IPS-15b (cell line): Measurements from ENCODE around the gene WRAP73.
A peak's percentile ranks its signal among the peaks of the same experiment; 100 is the strongest.

Experiments
- H3K27me3 ChIP-seq: one replicate; pipeline ENCODE4 v1.6.1; 2013; ENCODE audit warnings: low read length; ENCODE audit not compliant: control insufficient read depth, insufficient read depth
- H3K36me3 ChIP-seq: one replicate; pipeline ENCODE4 v1.6.1; 2013; ENCODE audit warnings: low read length; ENCODE audit not compliant: control insufficient read depth, insufficient read depth
- H3K4me1 ChIP-seq: one replicate; pipeline ENCODE4 v1.6.1; 2013; ENCODE audit warnings: mild to moderate bottlenecking, low read length; ENCODE audit not compliant: control insufficient read depth, insufficient read depth
- H3K4me3 ChIP-seq: one replicate; pipeline ENCODE4 v1.5.1; 2013; ENCODE audit warnings: low read depth, low read length
- H3K9ac ChIP-seq: one replicate; pipeline ENCODE4 v1.6.1; 2013; ENCODE audit warnings: low read depth, mild to moderate bottlenecking, low read length
- H3K9me3 ChIP-seq: one replicate; pipeline ENCODE4 v1.6.1; 2013; ENCODE audit warnings: mild to moderate bottlenecking, low read length; ENCODE audit not compliant: control insufficient read depth, insufficient read depth

WRAP73 gene

GRCh38 chr1:3600354-3600753 lies 49.5 kb downstream of the WRAP73 start:
- H3K9me3 ChIP-seq: no peaks in the 10 kb centered on the region
- no peaks in the 10 kb centered on the region for H3K27me3 ChIP-seq
- H3K9ac ChIP-seq: no peak overlapping the region
- no peaks in the 10 kb centered on the region for H3K4me1 ChIP-seq
- no peak overlapping the region for H3K4me3 ChIP-seq
- peaks cover under 1% of the 10 kb centered on the region for H3K36me3 ChIP-seq

- Histone ChIP-seq H3K36me3 (peaks cover 4% of the 10 kb centered on the region), H3K27me3 (no peaks in the 10 kb centered on the region), H3K4me1 (no peaks in the 10 kb centered on the region), H3K9ac (no peak overlapping the region), H3K4me3 (no peak overlapping the region), H3K9me3 (no peaks in the 10 kb centered on the region)
These were observed 50.1 kb downstream of the WRAP73 start for GRCh38 chr1:3599816-3600215.

GRCh38 chr1:3599286-3599811 lies 50.6 kb downstream of the WRAP73 start:
- H3K9ac ChIP-seq: peak overlapping the region; percentile 24
- no peaks in the 10 kb centered on the region for H3K9me3 ChIP-seq
- H3K4me1 ChIP-seq: no peaks in the 10 kb centered on the region
- H3K27me3 ChIP-seq: no peaks in the 10 kb centered on the region
- H3K36me3 ChIP-seq: peaks cover 6% of the 10 kb centered on the region
- no peak overlapping the region for H3K4me3 ChIP-seq

- H3K36me3 ChIP-seq: peaks cover 6% of the 10 kb centered on the region
- no peaks in the 10 kb centered on the region for H3K9me3 ChIP-seq
- H3K27me3 ChIP-seq: no peaks in the 10 kb centered on the region
- no peak overlapping the region for H3K4me3 ChIP-seq
- peak overlapping the region; percentile 24 for H3K9ac ChIP-seq
- no peaks in the 10 kb centered on the region for H3K4me1 ChIP-seq
These were observed 51.2 kb downstream of the WRAP73 start for GRCh38 chr1:3598522-3599285.

GRCh38 chr1:3598051-3598491 lies 51.8 kb downstream of the WRAP73 start:
- no peaks in the 10 kb centered on the region for H3K9me3 ChIP-seq
- H3K9ac ChIP-seq: no peak overlapping the region
- no peaks in the 10 kb centered on the region for H3K27me3 ChIP-seq
- no peak overlapping the region for H3K4me3 ChIP-seq
- H3K4me1 ChIP-seq: no peaks in the 10 kb centered on the region
- H3K36me3 ChIP-seq: peaks cover 6% of the 10 kb centered on the region

GRCh38 chr1:3597599-3597964 lies 52.3 kb downstream of the WRAP73 start:
- no peaks in the 10 kb centered on the region for H3K4me1 ChIP-seq
- H3K9me3 ChIP-seq: no peaks in the 10 kb centered on the region
- peaks cover 6% of the 10 kb centered on the region for H3K36me3 ChIP-seq
- no peaks in the 10 kb centered on the region for H3K27me3 ChIP-seq
- no peak overlapping the region for H3K9ac ChIP-seq
- H3K4me3 ChIP-seq: no peak overlapping the region

- Histone ChIP-seq H3K9ac (no peak overlapping the region), H3K4me1 (no peaks in the 10 kb centered on the region), H3K9me3 (no peaks in the 10 kb centered on the region), H3K4me3 (no peak overlapping the region), H3K27me3 (no peaks in the 10 kb centered on the region), H3K36me3 (peaks cover 6% of the 10 kb centered on the region)
These were observed 53.0 kb downstream of the WRAP73 start for GRCh38 chr1:3596663-3597598.

- H3K9me3 ChIP-seq: no peaks in the 10 kb centered on the region
- H3K4me3 ChIP-seq: no peak overlapping the region
- peaks cover 6% of the 10 kb centered on the region for H3K36me3 ChIP-seq
- no peak overlapping the region for H3K9ac ChIP-seq
- no peaks in the 10 kb centered on the region for H3K4me1 ChIP-seq
- no peaks in the 10 kb centered on the region for H3K27me3 ChIP-seq
These were observed 54.0 kb downstream of the WRAP73 start for GRCh38 chr1:3595949-3596348.

- no peaks in the 10 kb centered on the region for H3K9me3 ChIP-seq
- H3K36me3 ChIP-seq: peaks cover 6% of the 10 kb centered on the region
- H3K27me3 ChIP-seq: no peaks in the 10 kb centered on the region
- no peaks in the 10 kb centered on the region for H3K4me1 ChIP-seq
- H3K4me3 ChIP-seq: no peak overlapping the region
- no peak overlapping the region for H3K9ac ChIP-seq
These were observed 55.1 kb downstream of the WRAP73 start for GRCh38 chr1:3594706-3595377.

- no peak overlapping the region for H3K4me3 ChIP-seq
- H3K9me3 ChIP-seq: no peaks in the 10 kb centered on the region
- peaks cover 6% of the 10 kb centered on the region for H3K36me3 ChIP-seq
- peak overlapping the region; percentile 1 for H3K9ac ChIP-seq
- no peaks in the 10 kb centered on the region for H3K4me1 ChIP-seq
- H3K27me3 ChIP-seq: no peaks in the 10 kb centered on the region
These were observed 56.2 kb downstream of the WRAP73 start for GRCh38 chr1:3593745-3594144.

GRCh38 chr1:3593334-3593733 lies 56.6 kb downstream of the WRAP73 start:
- Histone ChIP-seq H3K9ac (peak overlapping the region; percentile 1), H3K4me1 (no peaks in the 10 kb centered on the region), H3K36me3 (peaks cover 6% of the 10 kb centered on the region), H3K9me3 (no peaks in the 10 kb centered on the region), H3K27me3 (no peaks in the 10 kb centered on the region), H3K4me3 (no peak overlapping the region)
